Measurements from ENCODE around the gene TRIM54.

The TRIM54 gene

GRCh38 chr2:27281855-27282559, at the start of gene TRIM54:
TRIM54 (plus strand) TSS chr2:27282429; CDS start chr2:27282732, 303 bp downstream.
- DNase-seq: no peak

- no peak for DNase-seq
Observed at GRCh38 chr2:27233341-27233740, 48.9 kb upstream of the TRIM54 start.

- DNase-seq: no peak
Observed at GRCh38 chr2:27236136-27236535, 46.1 kb upstream of the TRIM54 start.

GRCh38 chr2:27236626-27237025, 45.6 kb upstream of the TRIM54 start:
- no peak for DNase-seq

- no peak for DNase-seq
Observed at GRCh38 chr2:27237341-27237945, 44.8 kb upstream of the TRIM54 start.

- DNase-seq: no peak
Observed at GRCh38 chr2:27238976-27239375, 43.3 kb upstream of the TRIM54 start.

GRCh38 chr2:27240406-27240805, 41.8 kb upstream of the TRIM54 start:
- DNase-seq: no peak

GRCh38 chr2:27241761-27242613, 40.2 kb upstream of the TRIM54 start:
- DNase-seq: no peak

- DNase-seq: no peak
Observed at GRCh38 chr2:27242614-27242951, 39.6 kb upstream of the TRIM54 start.

- DNase-seq: no peak
Observed at GRCh38 chr2:27243391-27244130, 38.7 kb upstream of the TRIM54 start.

- no peak for DNase-seq
Observed at GRCh38 chr2:27245116-27245515, 37.1 kb upstream of the TRIM54 start.

GRCh38 chr2:27245626-27246025, 36.6 kb upstream of the TRIM54 start:
- no peak for DNase-seq

- no peak for DNase-seq
Observed at GRCh38 chr2:27247893-27248292, 34.3 kb upstream of the TRIM54 start.

GRCh38 chr2:27249159-27249890, 32.9 kb upstream of the TRIM54 start:
- DNase-seq: no peak

GRCh38 chr2:27249891-27250651, 32.2 kb upstream of the TRIM54 start:
- peak; percentile 21 for DNase-seq

GRCh38 chr2:27250652-27251379, 31.4 kb upstream of the TRIM54 start:
- DNase-seq: no peak

- no peak for DNase-seq
Observed at GRCh38 chr2:27251766-27252165, 30.5 kb upstream of the TRIM54 start.

GRCh38 chr2:27255187-27255586, 27.0 kb upstream of the TRIM54 start:
- DNase-seq: no peak

- no peak for DNase-seq
Observed at GRCh38 chr2:27255660-27256059, 26.6 kb upstream of the TRIM54 start.

GRCh38 chr2:27256855-27257454, 25.3 kb upstream of the TRIM54 start:
- no peak for DNase-seq

GRCh38 chr2:27258051-27258450, 24.2 kb upstream of the TRIM54 start:
- no peak for DNase-seq

Measured in DMS 273 treated with DMSO at 0.1 percent for 48 hours (cell line).